Sigmoid colon (tissue), 4 donors: ENCODE measurements around the gene ACSM6.

ENCODE experiments used
- CTCF ChIP-seq, 4 experiments: fragments of 450-650 bp in 3 of 4; fragments of 200-600 bp in 1 of 4; IDR thresholded peaks; one replicate each; pipeline ENCODE4 v1.5.1; 2016 to 2019; ENCODE audit warnings: antibody characterized with exemption in 4 of 4, mild to moderate bottlenecking in 3 of 4, moderate library complexity in 2 of 4
- EP300 ChIP-seq, 4 donors: sonication (generic); formaldehyde crosslinking; IDR thresholded peaks; one replicate each; pipeline ENCODE4 v1.6.1; 2017; ENCODE audit warnings: antibody characterized with exemption in 4 of 4
- POLR2A ChIP-seq, 2 donors: fragments of 450-650 bp; IDR thresholded peaks; one replicate each; pipeline ENCODE4 v1.6.1; 2016; ENCODE audit warnings: antibody characterized with exemption in 2 of 2, mild to moderate bottlenecking in 2 of 2, moderate library complexity in 2 of 2
- POLR2AphosphoS5 ChIP-seq, 4 donors: sonication (generic); formaldehyde crosslinking; IDR thresholded peaks; one replicate each; pipeline ENCODE4 v1.6.1; 2017; ENCODE audit warnings: antibody characterized with exemption in 4 of 4

DNA sequence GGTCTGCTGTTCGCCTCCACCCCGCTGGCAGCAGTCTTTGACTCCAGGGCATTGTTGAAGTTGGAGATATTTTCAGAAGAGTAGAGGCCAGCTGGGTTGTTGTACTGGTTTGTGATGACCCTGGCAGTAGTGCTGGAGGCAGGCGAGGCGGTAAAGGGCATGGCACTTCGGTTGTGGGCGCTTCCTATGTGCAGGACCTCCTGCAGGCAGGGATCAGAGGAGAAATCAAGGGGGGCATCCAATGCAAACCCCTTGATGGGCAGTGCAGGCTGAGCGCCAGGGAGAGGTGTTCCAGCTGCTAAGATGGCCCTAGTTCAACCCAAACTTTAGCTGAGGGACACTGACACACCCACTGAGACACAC, 69.8 kb downstream of the ACSM6 start:
- no peak for TF ChIP-seq CTCF (IDR thresholded peaks at IDR 0.05)
- TF ChIP-seq POLR2AphosphoS5 (IDR thresholded peaks at IDR 0.05): no peak
- no peak for TF ChIP-seq EP300 (IDR thresholded peaks at IDR 0.05)
- TF ChIP-seq POLR2A (IDR thresholded peaks at IDR 0.05): no peak
